ENCODE results near the gene WNK4. TPM values are rescaled to one million over a fixed set of nuclear protein-coding genes. Genes with fewer than 3 reads are reported as not detected.

The WNK4 gene
- polyA plus RNA-seq, 1 experiment, result 2.9 TPM

- CTCF ChIA-PET, result interaction anchor here (1.1 to 5.5 kb wide), 3 partner anchors 10 to 165 kb away, joined by 3 to 34 read pairs (median 4); partner anchors contain the start of genes BECN1 and RPL27
Observed at GRCh38 chr17:42832934-42833766, 52.7 kb downstream of the WNK4 start, which contains the start of gene PSME3. PSME3 (plus strand) TSS chr17:42833397; CDS start chr17:42833632, 235 bp downstream.

GRCh38 chr17:42833767-42834422 is 53.5 kb downstream of the WNK4 start:
- H3K4me3 ChIP-seq (ENCODE audit: low read depth, low read length), result peak overlapping the region; percentile 74
- no peaks in the 10 kb centered on the region for H3K27me3 ChIP-seq (ENCODE audit: control insufficient read depth, insufficient read depth, low read length)
- TF ChIP-seq, protein P1, sequence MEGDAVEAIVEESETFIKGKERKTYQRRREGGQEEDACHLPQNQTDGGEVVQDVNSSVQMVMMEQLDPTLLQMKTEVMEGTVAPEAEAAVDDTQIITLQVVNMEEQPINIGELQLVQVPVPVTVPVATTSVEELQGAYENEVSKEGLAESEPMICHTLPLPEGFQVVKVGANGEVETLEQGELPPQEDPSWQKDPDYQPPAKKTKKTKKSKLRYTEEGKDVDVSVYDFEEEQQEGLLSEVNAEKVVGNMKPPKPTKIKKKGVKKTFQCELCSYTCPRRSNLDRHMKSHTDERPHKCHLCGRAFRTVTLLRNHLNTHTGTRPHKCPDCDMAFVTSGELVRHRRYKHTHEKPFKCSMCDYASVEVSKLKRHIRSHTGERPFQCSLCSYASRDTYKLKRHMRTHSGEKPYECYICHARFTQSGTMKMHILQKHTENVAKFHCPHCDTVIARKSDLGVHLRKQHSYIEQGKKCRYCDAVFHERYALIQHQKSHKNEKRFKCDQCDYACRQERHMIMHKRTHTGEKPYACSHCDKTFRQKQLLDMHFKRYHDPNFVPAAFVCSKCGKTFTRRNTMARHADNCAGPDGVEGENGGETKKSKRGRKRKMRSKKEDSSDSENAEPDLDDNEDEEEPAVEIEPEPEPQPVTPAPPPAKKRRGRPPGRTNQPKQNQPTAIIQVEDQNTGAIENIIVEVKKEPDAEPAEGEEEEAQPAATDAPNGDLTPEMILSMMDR (IDR thresholded peaks at IDR 0.05; ENCODE audit: insufficient read depth, low read depth, low read length), result no peak
- POLR2A ChIA-PET, result interaction anchor here (0.6 kb wide), 1 partner anchor 92 kb away, joined by 11 read pairs; no protein-coding TSS in a partner anchor
- no peak for DNase-seq (ENCODE audit: low read depth)
- peaks cover 7% of the 10 kb centered on the region for H3K36me3 ChIP-seq (ENCODE audit: control insufficient read depth, insufficient read depth, low read length)
- CTCF ChIA-PET, result interaction anchor here (1.1 to 5.5 kb wide), 4 partner anchors 11 to 164 kb away, joined by 3 to 34 read pairs (median 5); partner anchors contain the start of genes BECN1 and RPL27

More at GRCh38 chr17:42832934-42833766, 52.7 kb downstream of the WNK4 start, which contains the start of gene PSME3:
- Histone ChIP-seq H3K36me3 (ENCODE audit: control insufficient read depth, insufficient read depth, low read length) (peaks cover 5% of the 10 kb centered on the region), H3K27me3 (ENCODE audit: control insufficient read depth, insufficient read depth, low read length) (no peaks in the 10 kb centered on the region), H3K4me3 (ENCODE audit: low read depth, low read length) (peak within 1 kb of the TSS; percentile 74)
- DNase-seq (ENCODE audit: low read depth), result no peak
- TF ChIP-seq, protein P1 (IDR thresholded peaks at IDR 0.05; ENCODE audit: insufficient read depth, low read depth, low read length), result no peak
- POLR2A ChIA-PET, result interaction anchor here (1.3 kb wide), 1 partner anchor 9 kb away, joined by 8 read pairs; the partner anchor contains the start of gene BECN1

DNA sequence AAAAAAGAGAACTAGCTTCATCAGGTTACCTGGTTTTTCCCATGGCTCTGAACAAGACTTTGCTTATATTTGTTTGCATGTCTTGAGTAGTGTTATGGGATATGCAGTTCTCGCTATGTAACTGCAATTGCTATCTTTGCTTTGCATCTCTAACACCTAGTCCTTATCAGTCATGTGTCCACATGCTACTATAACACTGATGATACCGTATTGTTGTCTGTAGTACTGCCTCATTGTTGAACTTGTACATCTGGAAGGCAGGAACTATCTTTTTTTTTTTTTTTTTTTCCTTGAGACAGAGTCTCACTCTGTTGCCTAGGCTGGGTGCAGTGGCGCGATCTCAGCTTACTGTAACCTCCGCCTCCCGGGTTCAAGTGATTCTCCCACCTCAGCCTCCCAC is 55.3 kb downstream of the WNK4 start:
- ChIA-PET POLR2A (interaction anchor here (0.7 kb wide), 1 partner anchor 11 kb away, joined by 4 read pairs; no protein-coding TSS in a partner anchor), CTCF (interaction anchor here (1.1 to 5.5 kb wide), 5 partner anchors 8 to 162 kb away, joined by 3 to 34 read pairs (median 5); partner anchors contain the start of genes AOC2, BECN1 and RPL27)
- TF ChIP-seq, protein P1 (IDR thresholded peaks at IDR 0.05; ENCODE audit: insufficient read depth, low read depth, low read length), result no peak
- no peaks in the 10 kb centered on the region for H3K27me3 ChIP-seq (ENCODE audit: control insufficient read depth, insufficient read depth, low read length)
- H3K4me3 ChIP-seq (ENCODE audit: low read depth, low read length), result no peak overlapping the region
- H3K36me3 ChIP-seq (ENCODE audit: control insufficient read depth, insufficient read depth, low read length), result peaks cover 7% of the 10 kb centered on the region
- DNase-seq (ENCODE audit: low read depth), result no peak

DNA sequence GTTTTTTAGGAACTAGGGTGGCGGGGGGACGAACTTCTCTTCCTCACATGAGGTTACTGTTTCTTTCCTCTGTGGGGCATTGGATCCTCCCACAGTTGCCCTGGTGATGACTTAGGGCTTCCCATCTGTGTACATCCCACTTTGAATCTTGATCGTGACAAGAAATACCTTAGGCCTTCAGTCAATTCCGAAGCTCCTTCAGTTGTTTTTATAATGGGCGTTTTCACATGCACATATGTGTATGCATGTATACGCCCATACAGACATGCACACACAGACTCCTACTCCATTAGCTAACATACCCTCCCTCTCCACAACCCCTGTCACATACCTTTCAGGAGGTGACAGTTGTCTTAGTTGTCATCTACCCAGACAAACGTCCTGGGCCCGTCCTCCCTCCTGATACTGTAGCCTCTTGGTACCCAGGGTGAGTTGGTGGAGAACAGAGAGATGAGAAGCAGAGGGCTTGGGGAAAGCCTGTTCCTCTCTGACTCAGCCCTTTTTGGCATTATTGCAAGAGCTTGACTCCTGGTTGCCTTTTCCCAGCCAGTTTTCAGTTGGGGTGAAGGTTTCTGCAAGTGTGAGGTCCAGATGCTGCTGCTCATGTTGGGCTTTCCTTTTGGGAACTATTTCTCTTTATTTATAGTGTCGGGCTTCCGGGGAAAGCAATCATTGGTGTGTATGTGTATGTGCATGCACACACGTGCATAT is 61.7 kb downstream of the WNK4 start:
- no peak for DNase-seq (ENCODE audit: low read depth)
- ChIA-PET CTCF (interaction anchor here (0.9 to 7.9 kb wide), 9 partner anchors 18 to 156 kb away, joined by 3 to 62 read pairs (median 8); partner anchors contain the start of genes BECN1 and RPL27), POLR2A (no interaction called here)
- H3K27me3 ChIP-seq (ENCODE audit: control insufficient read depth, insufficient read depth, low read length), result no peaks in the 10 kb centered on the region
- H3K36me3 ChIP-seq (ENCODE audit: control insufficient read depth, insufficient read depth, low read length), result peaks cover 21% of the 10 kb centered on the region
- TF ChIP-seq, protein P1 (IDR thresholded peaks at IDR 0.05; ENCODE audit: insufficient read depth, low read depth, low read length), result no peak
- H3K4me3 ChIP-seq (ENCODE audit: low read depth, low read length), result no peak overlapping the region

Data from BJ (cell line).